ENCODE measurements around the gene CCSER2.
A peak's percentile ranks its signal among the peaks of the same experiment; 100 is the strongest.

The CCSER2 gene

GRCh38 chr10:84348447-84348846 lies 20.1 kb downstream of the CCSER2 start:
- DNase-seq (ENCODE audit: low read depth) = no peak

DNA sequence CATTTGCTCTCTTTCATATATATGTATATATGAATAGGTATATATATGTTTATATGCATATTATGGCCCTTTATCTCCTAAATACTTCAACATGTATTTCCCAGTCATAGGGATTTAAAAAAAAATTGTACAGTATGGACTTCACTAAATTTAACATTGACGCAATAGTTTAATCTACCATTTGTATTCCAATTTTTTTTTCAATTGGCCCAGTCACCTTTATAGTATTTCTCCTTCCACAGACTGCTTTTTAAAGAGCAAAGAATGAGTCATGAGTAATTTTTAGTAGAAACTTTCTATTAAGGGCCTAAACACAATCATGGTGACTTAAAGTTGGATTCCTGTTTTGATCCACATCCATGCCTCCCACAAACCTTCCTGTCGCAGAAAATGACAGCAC lies 20.5 kb downstream of the CCSER2 start:
- no peak for DNase-seq (ENCODE audit: low read depth)

- DNase-seq (ENCODE audit: low read depth) = peak; percentile 64
Observed at GRCh38 chr10:84352251-84352842, 24.0 kb downstream of the CCSER2 start.

DNA sequence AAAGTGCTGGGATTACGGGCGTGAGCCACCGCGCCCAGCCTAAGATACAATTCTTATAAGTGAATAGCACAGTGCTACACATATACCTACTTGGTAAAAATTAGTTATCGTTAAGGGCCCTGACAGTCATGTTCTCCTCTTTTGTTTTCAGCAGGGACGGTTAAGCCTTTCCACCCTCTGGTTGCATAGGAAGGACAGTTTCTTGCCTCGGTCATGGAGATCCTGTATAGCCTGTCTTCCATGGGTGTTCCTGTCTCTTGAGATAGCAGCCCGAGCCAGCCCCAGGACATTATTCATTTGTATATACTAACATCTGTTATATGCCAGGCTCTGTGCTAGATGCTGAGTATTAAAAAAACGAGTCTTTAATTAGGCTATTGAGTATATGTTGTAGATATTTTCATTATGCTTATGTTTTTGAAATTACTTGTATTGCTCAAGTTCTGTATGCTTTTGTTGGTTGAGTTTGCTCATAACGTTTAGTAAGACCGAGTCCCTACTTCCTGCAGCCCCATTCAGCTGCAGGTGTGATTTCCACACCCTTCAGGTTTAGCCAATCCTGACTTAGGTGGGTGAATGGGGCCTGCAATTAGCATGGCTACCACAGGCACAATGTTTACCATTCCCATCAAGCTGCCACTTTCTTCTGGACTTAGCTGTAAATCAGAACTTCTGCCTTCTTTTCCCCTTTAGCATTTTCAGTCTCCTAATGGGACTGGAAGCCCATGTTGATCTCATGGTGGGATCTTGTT lies 24.8 kb downstream of the CCSER2 start:
- no peak for DNase-seq (ENCODE audit: low read depth)

DNA sequence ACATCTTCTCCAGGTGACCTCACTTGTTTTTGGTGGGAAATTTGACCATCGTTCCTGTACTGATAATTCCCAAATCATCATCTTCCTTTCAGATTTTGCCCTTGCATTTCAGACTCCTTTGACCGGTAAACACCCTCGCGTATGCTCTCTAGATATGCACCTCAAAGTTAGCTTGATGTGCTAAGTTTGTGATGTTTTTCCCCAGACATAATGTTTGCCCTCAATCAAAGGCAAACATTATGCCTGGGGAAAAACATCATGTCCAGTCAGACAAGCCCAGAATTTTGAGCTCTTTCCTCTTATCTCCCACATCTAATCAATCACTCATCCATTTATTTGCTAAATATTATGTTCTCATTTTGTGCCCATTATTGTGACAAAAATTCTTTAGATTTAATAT lies 26.2 kb downstream of the CCSER2 start:
- no peak for DNase-seq (ENCODE audit: low read depth)

- no peak for DNase-seq (ENCODE audit: low read depth)
Observed at GRCh38 chr10:84355106-84355505, 26.7 kb downstream of the CCSER2 start.

DNA sequence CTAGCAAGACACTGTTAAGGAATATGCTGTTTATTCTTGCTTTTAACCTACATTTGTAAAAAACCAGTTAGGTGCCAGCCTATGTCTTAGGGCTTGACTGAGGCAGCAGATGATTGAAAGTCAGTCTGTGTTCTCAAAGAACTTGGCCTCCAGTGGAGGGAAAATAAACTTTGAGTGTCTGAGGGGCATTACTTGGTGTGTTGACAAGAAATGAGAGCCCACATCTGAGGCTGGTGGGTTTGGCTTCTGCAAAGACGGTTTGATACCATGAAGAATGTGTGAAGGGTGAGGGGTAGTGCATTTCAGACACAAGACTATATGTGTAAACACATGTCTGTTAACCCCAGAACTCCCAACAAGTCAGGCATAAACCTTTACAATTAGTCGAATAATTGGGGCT lies 28.5 kb downstream of the CCSER2 start:
- no peak for DNase-seq (ENCODE audit: low read depth)

- DNase-seq (ENCODE audit: low read depth) = no peak
Observed at GRCh38 chr10:84358743-84359142, 30.4 kb downstream of the CCSER2 start.

DNA sequence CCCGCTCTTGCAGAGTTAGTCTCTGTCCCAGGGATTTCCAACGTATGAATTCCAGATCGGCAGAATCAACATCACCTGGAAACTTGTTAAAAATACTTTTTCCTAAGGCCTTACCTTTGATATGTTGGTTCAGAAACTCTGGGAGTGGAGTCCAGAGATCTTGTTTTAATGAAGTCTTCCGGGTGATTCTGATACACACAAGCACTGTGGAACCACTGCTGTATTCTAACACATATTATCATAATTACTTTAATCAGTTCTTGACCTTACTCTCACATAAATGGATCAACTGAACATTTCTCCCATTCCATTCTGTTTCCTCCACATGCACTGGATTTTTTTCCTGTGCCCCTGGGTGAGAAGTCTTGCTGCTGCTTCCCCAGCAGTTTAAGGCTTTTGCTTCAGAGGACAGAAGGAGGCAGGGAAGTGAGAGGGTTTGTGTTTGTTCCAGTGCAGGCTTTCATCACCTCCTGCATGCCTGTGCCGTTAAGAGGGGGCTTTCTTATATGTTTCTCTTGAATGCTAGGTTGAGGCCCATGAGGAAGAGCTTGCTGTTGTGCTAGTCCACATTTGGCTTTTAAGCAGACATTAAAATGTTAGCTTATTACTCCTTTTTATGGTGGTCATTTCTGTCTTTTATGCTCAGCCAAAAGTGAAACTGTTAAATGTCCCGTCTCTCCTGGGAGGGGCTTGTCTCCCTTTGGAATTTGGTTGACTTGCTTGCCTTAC lies 32.4 kb downstream of the CCSER2 start:
- DNase-seq (ENCODE audit: low read depth) = no peak

- no peak for DNase-seq (ENCODE audit: low read depth)
Observed at GRCh38 chr10:84365335-84365881, 37.0 kb downstream of the CCSER2 start.

DNA sequence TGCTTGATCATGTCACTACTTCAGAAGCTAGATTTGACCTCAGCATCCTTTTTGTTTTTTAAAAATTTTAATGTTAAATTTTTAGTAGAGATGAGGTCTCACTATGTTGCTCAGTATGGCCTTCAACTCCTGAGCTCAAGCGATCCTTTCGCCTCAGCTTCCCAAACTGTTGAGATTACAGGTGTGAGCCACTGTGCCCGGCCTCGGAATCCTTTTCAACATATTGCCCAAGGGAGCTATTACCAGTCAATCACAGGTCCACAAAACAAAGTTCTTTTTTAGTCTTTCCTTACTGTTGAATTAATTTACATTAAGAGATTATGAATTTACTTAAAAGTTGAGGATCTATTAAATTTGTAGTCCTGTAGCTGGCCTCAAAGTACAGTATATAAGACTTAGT lies 37.7 kb downstream of the CCSER2 start:
- DNase-seq (ENCODE audit: low read depth) = no peak

DNA sequence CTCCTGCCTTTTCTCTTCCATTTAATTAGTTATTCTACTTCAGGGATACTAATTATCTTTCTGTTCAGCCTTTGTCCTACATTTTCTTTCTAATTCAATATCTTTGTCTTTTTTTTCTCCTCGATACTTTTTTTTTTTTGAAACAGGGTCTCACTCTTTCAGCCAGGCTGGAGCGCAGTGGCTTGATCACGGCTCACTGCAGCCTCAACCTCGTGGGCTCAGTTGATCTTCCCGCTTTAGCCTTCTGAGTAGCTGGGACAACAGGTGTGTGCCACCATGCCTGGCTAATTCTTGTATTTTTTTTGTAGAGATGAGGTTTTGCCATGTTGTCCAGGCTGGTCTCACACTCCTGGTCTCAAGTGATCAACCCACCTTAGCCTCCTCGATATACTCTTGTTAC lies 38.9 kb downstream of the CCSER2 start:
- DNase-seq (ENCODE audit: low read depth) = no peak

DNA sequence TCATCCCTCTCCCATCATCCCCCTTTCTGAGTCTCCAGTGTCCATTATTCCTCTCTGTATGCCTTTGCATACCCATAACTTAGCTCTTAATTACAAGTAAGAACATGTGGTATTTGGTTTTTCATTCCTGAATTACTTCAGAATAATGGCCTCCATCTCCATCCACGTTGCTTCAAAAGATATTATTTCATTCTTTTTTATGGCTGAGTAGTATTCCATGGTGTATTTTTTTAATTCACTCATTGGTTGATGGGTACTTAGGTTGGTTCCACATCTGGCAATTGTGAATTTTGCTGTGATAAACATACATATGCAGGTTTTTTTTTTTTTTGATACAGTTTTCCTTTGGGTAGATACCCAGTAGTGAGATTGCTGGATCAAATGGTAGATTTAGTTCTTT lies 40.4 kb downstream of the CCSER2 start:
- DNase-seq (ENCODE audit: low read depth) = no peak

DNA sequence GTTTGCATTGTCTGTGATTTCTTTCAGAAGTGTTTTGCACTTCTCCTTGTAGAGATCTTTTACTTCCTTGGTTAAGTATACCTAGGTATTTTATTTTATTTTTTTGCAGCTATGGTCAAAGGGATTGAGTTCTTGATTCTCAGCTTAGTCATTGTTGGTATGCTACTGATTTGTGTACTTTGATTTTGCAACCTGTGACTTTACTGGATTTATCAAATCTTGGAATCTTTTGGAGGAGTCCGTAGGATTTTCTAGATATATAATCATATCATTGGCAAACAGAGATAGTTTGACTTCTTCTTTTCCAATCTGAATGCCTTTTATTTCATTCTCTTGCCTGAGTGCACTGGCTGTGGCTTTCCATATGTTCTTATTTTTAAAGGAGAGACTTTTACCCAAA lies 41.9 kb downstream of the CCSER2 start:
- no peak for DNase-seq (ENCODE audit: low read depth)

DNA sequence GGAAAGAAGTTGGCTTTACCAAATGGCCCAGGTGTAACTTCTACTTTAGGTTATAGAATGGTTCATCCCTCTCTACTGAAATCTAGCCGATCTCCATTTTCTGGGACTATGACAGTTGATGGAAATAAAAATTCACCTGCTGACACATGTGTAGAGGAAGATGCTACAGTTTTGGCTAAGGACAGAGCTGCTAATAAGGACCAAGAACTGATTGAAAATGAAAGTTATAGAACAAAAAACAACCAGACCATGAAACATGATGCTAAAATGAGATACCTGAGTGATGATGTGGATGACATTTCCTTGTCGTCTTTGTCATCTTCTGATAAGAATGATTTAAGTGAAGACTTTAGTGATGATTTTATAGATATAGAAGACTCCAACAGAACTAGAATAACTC lies 43.6 kb downstream of the CCSER2 start:
- no peak for DNase-seq (ENCODE audit: low read depth)

DNA sequence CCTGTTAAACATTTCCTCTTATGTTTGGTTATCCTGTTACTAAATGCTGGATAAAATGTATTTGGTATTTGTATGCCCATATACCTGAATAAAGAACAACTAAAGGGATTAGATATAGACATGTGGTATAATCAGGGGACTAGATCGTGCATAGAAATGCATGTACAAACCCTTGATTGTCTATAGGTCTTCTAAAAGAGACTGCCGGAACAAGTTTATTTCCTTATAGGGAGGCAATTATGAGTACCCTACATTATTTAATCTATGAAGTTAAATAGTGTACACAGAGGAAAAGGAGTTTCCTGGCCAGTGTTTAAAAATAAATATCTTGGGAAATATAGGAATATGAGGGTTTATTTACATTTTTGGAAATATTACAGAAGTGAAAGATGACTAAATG lies 44.6 kb downstream of the CCSER2 start:
- DNase-seq (ENCODE audit: low read depth) = no peak

- DNase-seq (ENCODE audit: low read depth) = no peak
Observed at GRCh38 chr10:84374455-84374854, 46.1 kb downstream of the CCSER2 start.

GRCh38 chr10:84375011-84375410 lies 46.6 kb downstream of the CCSER2 start:
- peak; percentile 21 for DNase-seq (ENCODE audit: low read depth)

DNA sequence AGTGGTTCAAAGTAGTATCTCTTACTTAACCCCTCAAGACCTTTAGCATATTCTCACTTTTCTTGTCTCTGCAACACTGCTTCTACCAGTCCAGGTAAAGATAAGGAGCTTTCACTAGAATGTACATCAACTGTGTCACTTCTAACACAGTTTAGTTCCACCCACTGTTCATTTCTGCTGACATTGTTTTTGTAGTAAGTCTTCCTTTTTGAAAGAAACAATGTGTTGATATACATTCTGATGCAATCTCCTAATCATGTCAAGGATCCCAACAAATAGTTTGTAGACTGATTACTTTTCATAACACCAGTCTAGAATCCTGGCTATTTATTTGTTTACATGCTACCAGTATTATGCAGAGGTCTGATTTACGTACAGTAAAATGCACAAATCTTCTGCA lies 47.5 kb downstream of the CCSER2 start:
- no peak for DNase-seq (ENCODE audit: low read depth)

GRCh38 chr10:84388148-84388547 lies 59.8 kb downstream of the CCSER2 start:
- no peak for DNase-seq (ENCODE audit: low read depth)

- no peak for DNase-seq (ENCODE audit: low read depth)
Observed at GRCh38 chr10:84390364-84390763, 62.0 kb downstream of the CCSER2 start.

- no peak for DNase-seq (ENCODE audit: low read depth)
Observed at GRCh38 chr10:84391326-84391725, 62.9 kb downstream of the CCSER2 start.

- DNase-seq (ENCODE audit: low read depth) = no peak
Observed at GRCh38 chr10:84392181-84392580, 63.8 kb downstream of the CCSER2 start.

Data from stimulated activated CD4-positive, alpha-beta T cell treated with anti-CD3 and anti-CD28 coated beads, Interleukin-2, amount 100 ng/mL, for 4 hours (primary cell).